Measurements from ENCODE around the gene KCNK7.
A peak's percentile ranks its signal among the peaks of the same experiment; 100 is the strongest.

DNA sequence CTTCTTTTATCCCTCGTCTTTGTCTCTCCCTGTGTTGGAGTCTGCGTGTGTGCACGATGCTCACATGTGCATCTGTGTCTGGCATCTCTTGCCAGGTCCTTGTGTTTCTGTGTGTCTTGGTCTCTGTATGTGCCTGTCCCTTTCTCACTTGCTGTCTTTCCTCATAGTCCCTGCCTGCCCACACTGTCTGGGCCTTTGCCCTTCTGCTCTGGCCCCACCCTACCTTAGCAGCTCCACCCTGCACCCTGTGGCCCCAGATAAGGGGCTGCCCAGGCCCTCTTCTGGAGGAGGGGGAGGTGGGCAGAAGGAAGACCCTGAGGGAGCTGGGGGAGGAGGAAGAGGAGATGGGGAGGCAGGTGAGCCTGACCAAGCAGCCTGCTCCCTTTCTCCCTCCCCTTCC, 16.9 kb downstream of the KCNK7 start:
- TF ChIP-seq, protein P1, sequence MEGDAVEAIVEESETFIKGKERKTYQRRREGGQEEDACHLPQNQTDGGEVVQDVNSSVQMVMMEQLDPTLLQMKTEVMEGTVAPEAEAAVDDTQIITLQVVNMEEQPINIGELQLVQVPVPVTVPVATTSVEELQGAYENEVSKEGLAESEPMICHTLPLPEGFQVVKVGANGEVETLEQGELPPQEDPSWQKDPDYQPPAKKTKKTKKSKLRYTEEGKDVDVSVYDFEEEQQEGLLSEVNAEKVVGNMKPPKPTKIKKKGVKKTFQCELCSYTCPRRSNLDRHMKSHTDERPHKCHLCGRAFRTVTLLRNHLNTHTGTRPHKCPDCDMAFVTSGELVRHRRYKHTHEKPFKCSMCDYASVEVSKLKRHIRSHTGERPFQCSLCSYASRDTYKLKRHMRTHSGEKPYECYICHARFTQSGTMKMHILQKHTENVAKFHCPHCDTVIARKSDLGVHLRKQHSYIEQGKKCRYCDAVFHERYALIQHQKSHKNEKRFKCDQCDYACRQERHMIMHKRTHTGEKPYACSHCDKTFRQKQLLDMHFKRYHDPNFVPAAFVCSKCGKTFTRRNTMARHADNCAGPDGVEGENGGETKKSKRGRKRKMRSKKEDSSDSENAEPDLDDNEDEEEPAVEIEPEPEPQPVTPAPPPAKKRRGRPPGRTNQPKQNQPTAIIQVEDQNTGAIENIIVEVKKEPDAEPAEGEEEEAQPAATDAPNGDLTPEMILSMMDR (IDR thresholded peaks at IDR 0.05 in 4 of 5, conservative IDR thresholded peaks at IDR 0.05 in 1 of 5), result no peak
- TF ChIP-seq POLR2A (IDR thresholded peaks at IDR 0.05), result peak in 1 of 2 donors; percentile 21
